ENCODE results near the gene CCSER1.

Gene CCSER1

DNA sequence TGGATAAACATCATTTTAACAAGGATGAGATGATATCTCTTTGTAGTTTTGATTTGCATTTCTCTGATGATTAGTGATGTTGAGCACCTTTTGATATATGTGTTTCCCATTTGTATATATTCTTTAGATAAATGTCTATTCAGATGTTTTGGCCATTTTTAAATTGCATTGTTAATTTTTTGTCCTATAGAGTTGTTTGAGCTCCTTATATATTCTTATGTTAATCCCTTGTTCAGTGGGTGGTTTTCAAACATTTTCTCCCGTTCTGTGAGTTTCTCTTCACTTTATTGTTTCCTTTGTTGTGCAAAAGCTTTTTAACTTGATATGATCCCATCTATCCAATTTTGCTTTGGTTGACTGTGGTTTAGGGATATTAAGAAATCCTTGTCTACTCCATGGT, 606.0 kb downstream of the CCSER1 start:
- no peak overlapping the region for H3K27ac ChIP-seq (ENCODE audit: low read depth, low read length)
- no peak overlapping the region for H3K4me3 ChIP-seq (ENCODE audit: insufficient read depth, low read length, poor library complexity, severe bottlenecking)
- no peaks in the 10 kb centered on the region for H4K20me1 ChIP-seq (ENCODE audit: low read depth, low read length)
- no peak overlapping the region for H3K4me2 ChIP-seq (ENCODE audit: low read depth, low read length, poor library complexity, severe bottlenecking)
- no peaks in the 10 kb centered on the region for H3K36me3 ChIP-seq (ENCODE audit: low read length)
- H3K79me2 ChIP-seq (ENCODE audit: insufficient read depth, low read length): no peaks in the 10 kb centered on the region
- no peak overlapping the region for H3K9ac ChIP-seq (ENCODE audit: low read length)
- H3F3A ChIP-seq (ENCODE audit: insufficient read depth): no peaks in the 10 kb centered on the region
- TF ChIP-seq EZH2phosphoT487 (conservative IDR thresholded peaks at IDR 0.05; ENCODE audit: low read length): no peak
- TF ChIP-seq, protein P1, sequence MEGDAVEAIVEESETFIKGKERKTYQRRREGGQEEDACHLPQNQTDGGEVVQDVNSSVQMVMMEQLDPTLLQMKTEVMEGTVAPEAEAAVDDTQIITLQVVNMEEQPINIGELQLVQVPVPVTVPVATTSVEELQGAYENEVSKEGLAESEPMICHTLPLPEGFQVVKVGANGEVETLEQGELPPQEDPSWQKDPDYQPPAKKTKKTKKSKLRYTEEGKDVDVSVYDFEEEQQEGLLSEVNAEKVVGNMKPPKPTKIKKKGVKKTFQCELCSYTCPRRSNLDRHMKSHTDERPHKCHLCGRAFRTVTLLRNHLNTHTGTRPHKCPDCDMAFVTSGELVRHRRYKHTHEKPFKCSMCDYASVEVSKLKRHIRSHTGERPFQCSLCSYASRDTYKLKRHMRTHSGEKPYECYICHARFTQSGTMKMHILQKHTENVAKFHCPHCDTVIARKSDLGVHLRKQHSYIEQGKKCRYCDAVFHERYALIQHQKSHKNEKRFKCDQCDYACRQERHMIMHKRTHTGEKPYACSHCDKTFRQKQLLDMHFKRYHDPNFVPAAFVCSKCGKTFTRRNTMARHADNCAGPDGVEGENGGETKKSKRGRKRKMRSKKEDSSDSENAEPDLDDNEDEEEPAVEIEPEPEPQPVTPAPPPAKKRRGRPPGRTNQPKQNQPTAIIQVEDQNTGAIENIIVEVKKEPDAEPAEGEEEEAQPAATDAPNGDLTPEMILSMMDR (IDR thresholded peaks at IDR 0.05; ENCODE audit: insufficient read depth, low read length, poor library complexity, severe bottlenecking): no peak
- H2AFZ ChIP-seq (ENCODE audit: low read depth, low read length, severe bottlenecking): no peak overlapping the region
- no peaks in the 10 kb centered on the region for H3K27me3 ChIP-seq (ENCODE audit: low read length)
- no peaks in the 10 kb centered on the region for H3K9me2 ChIP-seq (replicated peaks; ENCODE audit: insufficient read depth, low read length)
- no peaks in the 10 kb centered on the region for H3K9me3 ChIP-seq (ENCODE audit: insufficient read depth, low read length)

DNA sequence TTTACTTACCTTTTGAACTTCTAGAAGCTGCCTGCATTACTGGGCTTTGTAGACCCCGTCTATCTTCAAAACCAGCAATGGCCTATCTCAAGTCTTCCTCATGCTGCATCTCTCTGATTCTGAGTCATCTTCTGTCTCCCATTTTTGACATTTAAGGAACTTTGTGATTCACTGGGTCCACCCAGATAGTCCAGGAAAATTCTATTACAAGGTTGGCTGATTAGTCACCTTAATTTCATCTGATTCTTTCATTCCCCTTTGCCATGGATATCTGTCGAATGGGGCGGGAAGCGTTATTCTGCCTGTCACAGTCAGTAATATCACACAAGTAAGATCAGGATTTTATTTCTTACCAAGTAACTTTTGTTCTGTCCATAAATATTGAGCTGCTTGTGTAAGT, 618.0 kb downstream of the CCSER1 start:
- no peaks in the 10 kb centered on the region for H3K9me2 ChIP-seq (replicated peaks; ENCODE audit: insufficient read depth, low read length)
- H3K79me2 ChIP-seq (ENCODE audit: insufficient read depth, low read length): no peaks in the 10 kb centered on the region
- no peak overlapping the region for H3K27ac ChIP-seq (ENCODE audit: low read depth, low read length)
- H3K27me3 ChIP-seq (ENCODE audit: low read length): no peaks in the 10 kb centered on the region
- no peaks in the 10 kb centered on the region for H3K9me3 ChIP-seq (ENCODE audit: insufficient read depth, low read length)
- H3K4me2 ChIP-seq (ENCODE audit: low read depth, low read length, poor library complexity, severe bottlenecking): no peak overlapping the region
- H2AFZ ChIP-seq (ENCODE audit: low read depth, low read length, severe bottlenecking): no peak overlapping the region
- no peaks in the 10 kb centered on the region for H3K36me3 ChIP-seq (ENCODE audit: low read length)
- H3K4me3 ChIP-seq (ENCODE audit: insufficient read depth, low read length, poor library complexity, severe bottlenecking): no peak overlapping the region
- no peak for TF ChIP-seq EZH2phosphoT487 (conservative IDR thresholded peaks at IDR 0.05; ENCODE audit: low read length)
- TF ChIP-seq, protein P1 (IDR thresholded peaks at IDR 0.05; ENCODE audit: insufficient read depth, low read length, poor library complexity, severe bottlenecking): no peak
- H3K9ac ChIP-seq (ENCODE audit: low read length): no peak overlapping the region
- H3F3A ChIP-seq (ENCODE audit: insufficient read depth): no peaks in the 10 kb centered on the region
- no peaks in the 10 kb centered on the region for H4K20me1 ChIP-seq (ENCODE audit: low read depth, low read length)

DNA sequence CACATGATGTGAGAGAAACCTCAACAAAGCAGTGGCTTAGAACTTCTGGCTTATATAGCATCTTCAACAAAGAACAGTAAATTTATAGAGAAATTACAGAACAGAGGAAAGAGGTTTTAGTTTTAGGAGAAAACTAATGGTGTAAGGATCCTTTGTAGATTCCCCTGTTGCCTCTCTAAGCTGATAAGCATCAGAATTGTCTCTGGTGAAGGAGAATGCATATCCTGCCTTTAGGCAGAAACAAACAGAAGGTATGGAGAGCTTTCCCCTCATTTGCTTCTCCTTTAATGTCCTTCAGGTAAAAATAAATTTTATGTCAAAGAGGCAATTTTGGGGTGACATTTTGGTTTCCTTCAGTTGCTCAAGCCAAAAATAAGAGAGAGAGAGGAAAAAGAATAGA, 625.9 kb downstream of the CCSER1 start:
- no peaks in the 10 kb centered on the region for H3K36me3 ChIP-seq (ENCODE audit: low read length)
- no peak overlapping the region for H3K4me3 ChIP-seq (ENCODE audit: insufficient read depth, low read length, poor library complexity, severe bottlenecking)
- no peaks in the 10 kb centered on the region for H3K79me2 ChIP-seq (ENCODE audit: insufficient read depth, low read length)
- no peaks in the 10 kb centered on the region for H4K20me1 ChIP-seq (ENCODE audit: low read depth, low read length)
- H3K4me2 ChIP-seq (ENCODE audit: low read depth, low read length, poor library complexity, severe bottlenecking): no peak overlapping the region
- no peak overlapping the region for H3K27ac ChIP-seq (ENCODE audit: low read depth, low read length)
- no peaks in the 10 kb centered on the region for H3K27me3 ChIP-seq (ENCODE audit: low read length)
- no peak overlapping the region for H2AFZ ChIP-seq (ENCODE audit: low read depth, low read length, severe bottlenecking)
- no peaks in the 10 kb centered on the region for H3F3A ChIP-seq (ENCODE audit: insufficient read depth)
- no peak overlapping the region for H3K9ac ChIP-seq (ENCODE audit: low read length)
- H3K9me3 ChIP-seq (ENCODE audit: insufficient read depth, low read length): no peaks in the 10 kb centered on the region
- TF ChIP-seq, protein P1 (IDR thresholded peaks at IDR 0.05; ENCODE audit: insufficient read depth, low read length, poor library complexity, severe bottlenecking): no peak
- no peak for TF ChIP-seq EZH2phosphoT487 (conservative IDR thresholded peaks at IDR 0.05; ENCODE audit: low read length)
- no peaks in the 10 kb centered on the region for H3K9me2 ChIP-seq (replicated peaks; ENCODE audit: insufficient read depth, low read length)

All from SU-DHL-6 (cell line).